ENCODE results near the gene ADORA3.
A peak's percentile ranks its signal among the peaks of the same experiment; 100 is the strongest.
"Not testable (repeated sequence)": the region's sequence is repeated elsewhere in the genome, so short reads cannot be mapped to it uniquely, and the experiment has no call there.

ADORA3 gene

GRCh38 chr1:111503585-111504060 lies at the start of gene ADORA3, which contains the start of gene TMIGD3:
Gene ADORA3 (minus strand): TSS chr1:111503633. CDS start chr1:111503354, 279 bp downstream.
Gene TMIGD3 (minus strand): TSS chr1:111503633. CDS start chr1:111503354, 279 bp downstream.
- Mint-ChIP-seq H3K4me3 (peak within 1 kb of the TSS; percentile 58), H3K27me3 (no peaks in the 10 kb centered on the region), H3K9me3 (peaks cover 7% of the 10 kb centered on the region), H3K27ac (no peak within 1 kb of the TSS), H3K4me1 (ENCODE audit: low read depth) (peaks cover 70% of the 10 kb centered on the region), H3K36me3 (ENCODE audit: low read depth) (peaks cover 36% of the 10 kb centered on the region)
- intact Hi-C loops (cut with micrococcal nuclease), result no loop called here

DNA sequence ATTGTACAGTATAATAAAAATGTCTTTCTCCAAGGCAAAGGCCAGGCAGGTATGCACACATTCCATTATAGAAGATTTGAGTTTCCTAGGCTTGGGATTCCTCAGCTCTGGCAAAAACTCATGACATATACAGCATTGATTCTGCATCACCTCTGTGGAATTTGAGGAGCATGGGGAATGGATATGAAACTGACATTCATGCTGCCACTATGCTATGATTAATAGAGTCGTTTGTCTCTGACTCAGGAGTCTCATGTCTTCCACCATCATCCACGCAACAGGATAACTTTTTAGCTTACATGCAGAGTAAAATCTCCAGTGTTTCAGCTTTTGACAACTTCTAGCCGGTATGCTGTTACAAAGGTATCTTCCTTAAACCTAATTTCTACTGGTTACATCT lies 49.8 kb upstream of the ADORA3 start:
- H3K27me3 Mint-ChIP-seq, result peaks cover 7% of the 10 kb centered on the region
- intact Hi-C loops (cut with micrococcal nuclease), result no loop called here
- H3K9me3 Mint-ChIP-seq, result no peaks in the 10 kb centered on the region
- no peak overlapping the region for H3K4me3 Mint-ChIP-seq
- H3K4me1 Mint-ChIP-seq (ENCODE audit: low read depth), result peaks cover 6% of the 10 kb centered on the region
- no peak overlapping the region for H3K27ac Mint-ChIP-seq
- H3K36me3 Mint-ChIP-seq (ENCODE audit: low read depth), result no peaks in the 10 kb centered on the region

- intact Hi-C loops (cut with micrococcal nuclease), result no loop called here
- Mint-ChIP-seq H3K36me3 (ENCODE audit: low read depth) (no peaks in the 10 kb centered on the region), H3K9me3 (no peaks in the 10 kb centered on the region), H3K27ac (no peak overlapping the region), H3K4me1 (ENCODE audit: low read depth) (peaks cover 6% of the 10 kb centered on the region), H3K4me3 (no peak overlapping the region), H3K27me3 (peaks cover 7% of the 10 kb centered on the region)
Measured at GRCh38 chr1:111552587-111552986, 49.2 kb upstream of the ADORA3 start.

- no peak overlapping the region for H3K4me3 Mint-ChIP-seq
- no peaks in the 10 kb centered on the region for H3K36me3 Mint-ChIP-seq (ENCODE audit: low read depth)
- no peak overlapping the region for H3K27ac Mint-ChIP-seq
- peaks cover 6% of the 10 kb centered on the region for H3K4me1 Mint-ChIP-seq (ENCODE audit: low read depth)
- intact Hi-C loops (cut with micrococcal nuclease), result no loop called here
- H3K27me3 Mint-ChIP-seq, result peaks cover 4% of the 10 kb centered on the region
- no peaks in the 10 kb centered on the region for H3K9me3 Mint-ChIP-seq
Measured at GRCh38 chr1:111551623-111552411, 48.4 kb upstream of the ADORA3 start.

- H3K4me1 Mint-ChIP-seq (ENCODE audit: low read depth); H3K27ac Mint-ChIP-seq; H3K4me3 Mint-ChIP-seq; H3K9me3 Mint-ChIP-seq; H3K36me3 Mint-ChIP-seq (ENCODE audit: low read depth); intact Hi-C loops (cut with micrococcal nuclease); H3K27me3 Mint-ChIP-seq: not testable (repeated sequence)
Measured at GRCh38 chr1:111547786-111548185, 44.4 kb upstream of the ADORA3 start.

- H3K27me3 Mint-ChIP-seq, result peaks cover 11% of the 10 kb centered on the region
- no peaks in the 10 kb centered on the region for H3K36me3 Mint-ChIP-seq (ENCODE audit: low read depth)
- no peak overlapping the region for H3K27ac Mint-ChIP-seq
- H3K4me1 Mint-ChIP-seq (ENCODE audit: low read depth), result peaks cover 4% of the 10 kb centered on the region
- H3K9me3 Mint-ChIP-seq, result no peaks in the 10 kb centered on the region
- intact Hi-C loops (cut with micrococcal nuclease), result no loop called here
- no peak overlapping the region for H3K4me3 Mint-ChIP-seq
Measured at GRCh38 chr1:111542187-111542586, 38.8 kb upstream of the ADORA3 start.

DNA sequence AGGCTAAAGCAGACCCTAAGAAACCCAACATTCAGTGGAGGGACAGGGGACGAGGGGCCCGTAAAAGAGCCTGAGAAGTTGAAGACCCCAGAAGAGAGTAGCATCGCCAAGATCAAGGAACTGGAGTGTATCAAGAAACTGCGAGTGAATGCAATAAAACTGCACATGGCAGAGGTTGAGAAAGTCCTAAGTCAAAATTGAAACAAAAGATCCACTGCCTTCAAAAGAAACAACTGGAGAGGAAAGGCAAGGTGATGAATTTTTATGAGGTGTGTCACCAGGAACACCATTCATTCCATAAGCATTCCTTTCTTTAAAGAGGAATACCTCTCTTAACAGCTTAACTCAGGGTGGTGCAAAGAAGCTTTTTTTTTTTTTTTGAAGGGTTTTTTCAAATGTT lies 38.3 kb upstream of the ADORA3 start:
- Mint-ChIP-seq H3K9me3 (no peaks in the 10 kb centered on the region), H3K27me3 (peaks cover 11% of the 10 kb centered on the region), H3K36me3 (ENCODE audit: low read depth) (no peaks in the 10 kb centered on the region), H3K4me1 (ENCODE audit: low read depth) (peaks cover 4% of the 10 kb centered on the region), H3K4me3 (no peak overlapping the region), H3K27ac (no peak overlapping the region)
- intact Hi-C loops (cut with micrococcal nuclease), result no loop called here

- Mint-ChIP-seq H3K36me3 (ENCODE audit: low read depth) (no peaks in the 10 kb centered on the region), H3K27me3 (peaks cover 9% of the 10 kb centered on the region), H3K4me1 (ENCODE audit: low read depth) (peaks cover 4% of the 10 kb centered on the region), H3K4me3 (no peak overlapping the region), H3K27ac (no peak overlapping the region), H3K9me3 (no peaks in the 10 kb centered on the region)
- intact Hi-C loops (cut with micrococcal nuclease), result no loop called here
Measured at GRCh38 chr1:111540928-111541327, 37.5 kb upstream of the ADORA3 start.

DNA sequence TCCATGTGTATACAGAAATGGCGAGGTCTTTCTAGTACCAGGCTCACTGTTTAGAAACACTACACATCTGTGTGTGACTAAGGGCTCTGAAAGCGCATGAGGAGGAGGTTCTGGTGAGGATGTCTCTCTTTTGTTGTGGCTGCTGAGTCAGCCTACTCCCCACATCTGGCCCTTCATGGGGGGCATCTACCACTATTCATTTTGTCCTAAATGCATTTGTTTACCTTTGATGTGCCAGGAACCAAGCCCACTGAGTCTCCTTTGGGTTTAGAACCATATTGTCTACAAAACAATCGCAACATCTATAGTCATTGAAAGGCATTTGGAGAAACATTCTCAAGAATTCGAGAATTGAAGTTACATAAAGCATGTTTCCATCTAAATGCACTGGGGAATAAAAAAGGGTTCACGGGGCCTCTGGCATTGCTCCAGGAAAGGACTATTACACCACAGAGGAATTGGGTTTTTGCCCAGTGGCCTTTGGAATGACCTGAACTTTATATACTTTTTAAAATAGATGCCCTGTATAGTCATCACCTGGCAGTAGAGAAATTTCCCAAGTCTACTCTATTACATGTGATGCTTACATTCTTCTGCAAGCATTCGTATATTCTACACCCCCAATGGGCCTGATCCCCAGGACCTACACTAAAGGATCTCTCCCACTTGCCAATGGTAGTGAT lies 35.1 kb upstream of the ADORA3 start:
- H3K36me3 Mint-ChIP-seq (ENCODE audit: low read depth), result no peaks in the 10 kb centered on the region
- H3K9me3 Mint-ChIP-seq, result no peaks in the 10 kb centered on the region
- no peak overlapping the region for H3K27ac Mint-ChIP-seq
- peaks cover 4% of the 10 kb centered on the region for H3K4me1 Mint-ChIP-seq (ENCODE audit: low read depth)
- H3K27me3 Mint-ChIP-seq, result peaks cover 9% of the 10 kb centered on the region
- intact Hi-C loops (cut with micrococcal nuclease), result no loop called here
- H3K4me3 Mint-ChIP-seq, result no peak overlapping the region

DNA sequence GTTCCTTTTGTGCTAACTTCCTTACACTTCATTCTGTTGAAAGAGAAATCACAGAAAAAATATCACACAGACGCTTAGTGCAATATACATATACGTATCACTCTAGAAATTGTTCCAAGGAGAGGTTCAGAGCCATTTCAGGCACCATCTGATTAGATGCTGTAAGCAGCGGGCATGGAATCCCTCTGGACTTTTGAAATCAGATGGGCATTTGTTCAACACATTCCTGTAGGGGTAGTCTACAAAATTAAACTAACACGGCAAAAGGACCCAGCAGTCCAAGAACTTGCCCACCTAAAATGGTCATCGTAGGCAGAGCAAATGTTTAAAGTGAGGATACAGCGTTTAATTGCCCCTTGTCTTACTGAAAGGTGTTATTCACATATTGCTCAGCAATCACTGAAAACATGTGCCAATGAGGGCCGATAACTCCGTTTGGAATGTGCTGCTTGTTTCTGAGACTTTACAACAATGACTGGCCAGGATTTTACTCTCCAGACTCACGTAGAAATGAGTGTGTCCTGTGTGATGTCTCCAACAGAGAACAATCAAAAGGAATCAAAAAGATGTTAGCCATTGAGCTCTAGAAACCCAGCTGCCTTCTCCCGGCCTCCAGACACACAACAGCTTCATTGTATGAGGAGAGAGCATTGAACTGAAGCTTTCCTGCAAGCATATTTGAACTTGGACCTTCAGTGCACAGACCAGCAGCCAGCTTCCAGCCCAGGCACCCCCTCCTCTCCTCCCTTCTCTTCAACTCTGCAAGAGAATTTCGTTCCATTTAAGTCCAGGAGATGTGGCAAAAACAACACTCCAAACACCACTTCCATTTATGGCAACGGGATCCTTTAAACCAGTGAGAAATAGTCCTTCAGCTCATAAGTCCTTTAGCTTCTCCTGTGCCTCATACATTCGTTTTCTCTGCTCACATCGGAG lies 32.1 kb upstream of the ADORA3 start:
- no peaks in the 10 kb centered on the region for H3K36me3 Mint-ChIP-seq (ENCODE audit: low read depth)
- peaks cover 2% of the 10 kb centered on the region for H3K27me3 Mint-ChIP-seq
- no peak overlapping the region for H3K27ac Mint-ChIP-seq
- no peak overlapping the region for H3K4me3 Mint-ChIP-seq
- H3K4me1 Mint-ChIP-seq (ENCODE audit: low read depth), result peaks cover 4% of the 10 kb centered on the region
- intact Hi-C loops (cut with micrococcal nuclease), result no loop called here
- peaks cover 7% of the 10 kb centered on the region for H3K9me3 Mint-ChIP-seq

GRCh38 chr1:111520053-111520452 lies 16.6 kb upstream of the ADORA3 start:
- Mint-ChIP-seq H3K36me3 (ENCODE audit: low read depth) (peaks cover 8% of the 10 kb centered on the region), H3K4me3 (no peak overlapping the region), H3K4me1 (ENCODE audit: low read depth) (peaks cover 25% of the 10 kb centered on the region), H3K27me3 (peaks cover 2% of the 10 kb centered on the region), H3K27ac (no peak overlapping the region), H3K9me3 (no peaks in the 10 kb centered on the region)
- intact Hi-C loops (cut with micrococcal nuclease), result no loop called here

- no peak overlapping the region for H3K4me3 Mint-ChIP-seq
- H3K9me3 Mint-ChIP-seq, result no peaks in the 10 kb centered on the region
- peaks cover 8% of the 10 kb centered on the region for H3K36me3 Mint-ChIP-seq (ENCODE audit: low read depth)
- peaks cover 41% of the 10 kb centered on the region for H3K4me1 Mint-ChIP-seq (ENCODE audit: low read depth)
- intact Hi-C loops (cut with micrococcal nuclease), result loop anchor here (2.0 kb wide), 1 partner anchor 75 kb away; no protein-coding TSS in a partner anchor
- H3K27me3 Mint-ChIP-seq, result no peaks in the 10 kb centered on the region
- no peak overlapping the region for H3K27ac Mint-ChIP-seq
Measured at GRCh38 chr1:111517469-111518225, 14.2 kb upstream of the ADORA3 start.

- no peaks in the 10 kb centered on the region for H3K27me3 Mint-ChIP-seq
- no peaks in the 10 kb centered on the region for H3K9me3 Mint-ChIP-seq
- peaks cover 41% of the 10 kb centered on the region for H3K4me1 Mint-ChIP-seq (ENCODE audit: low read depth)
- H3K27ac Mint-ChIP-seq, result no peak overlapping the region
- H3K36me3 Mint-ChIP-seq (ENCODE audit: low read depth), result peaks cover 8% of the 10 kb centered on the region
- peak overlapping the region; percentile 84 for H3K4me3 Mint-ChIP-seq
- intact Hi-C loops (cut with micrococcal nuclease), result loop anchor here (2.0 kb wide), 1 partner anchor 77 kb away; no protein-coding TSS in a partner anchor
Measured at GRCh38 chr1:111516005-111516535, 12.6 kb upstream of the ADORA3 start.
